ENCODE results near the gene DNAH17. TPM values are rescaled to one million over a fixed set of nuclear protein-coding genes. Genes with fewer than 3 reads are reported as not detected.

DNAH17 gene
- total RNA-seq, 1 donor from 2014 or later, result 0.59 TPM

- DNase-seq, result no peak
Measured at GRCh38 chr17:78541488-78542206, 35.5 kb downstream of the DNAH17 start.

- no peak for DNase-seq
Measured at GRCh38 chr17:78539781-78540180, 37.4 kb downstream of the DNAH17 start.

GRCh38 chr17:78538033-78538776, 39.0 kb downstream of the DNAH17 start:
- DNase-seq, result no peak

- DNase-seq, result no peak
Measured at GRCh38 chr17:78537217-78537860, 39.9 kb downstream of the DNAH17 start.

- DNase-seq, result no peak
Measured at GRCh38 chr17:78535273-78536197, 41.7 kb downstream of the DNAH17 start.

GRCh38 chr17:78534492-78535272, 42.5 kb downstream of the DNAH17 start:
- DNase-seq, result no peak

GRCh38 chr17:78532922-78533640, 44.1 kb downstream of the DNAH17 start:
- no peak for DNase-seq

- no peak for DNase-seq
Measured at GRCh38 chr17:78532311-78532710, 44.9 kb downstream of the DNAH17 start.

GRCh38 chr17:78530675-78531074, 46.5 kb downstream of the DNAH17 start:
- no peak for DNase-seq

GRCh38 chr17:78529871-78530670, 47.1 kb downstream of the DNAH17 start:
- no peak for DNase-seq

- no peak for DNase-seq
Measured at GRCh38 chr17:78529251-78529650, 47.9 kb downstream of the DNAH17 start.

- no peak for DNase-seq
Measured at GRCh38 chr17:78528541-78528940, 48.7 kb downstream of the DNAH17 start.

- no peak for DNase-seq
Measured at GRCh38 chr17:78527345-78527744, 49.9 kb downstream of the DNAH17 start.

GRCh38 chr17:78526231-78527025, 50.8 kb downstream of the DNAH17 start:
- DNase-seq, result no peak

- no peak for DNase-seq
Measured at GRCh38 chr17:78525511-78526160, 51.6 kb downstream of the DNAH17 start.

- DNase-seq, result no peak
Measured at GRCh38 chr17:78524870-78525510, 52.2 kb downstream of the DNAH17 start.

GRCh38 chr17:78523934-78524655, 53.1 kb downstream of the DNAH17 start:
- no peak for DNase-seq

All from skin of body (tissue), 2 donors.